Nephron progenitor cell (in vitro differentiated cells): ENCODE data around the gene RAB40C.

ENCODE experiments used
- DNase-seq: peaks from one replicate; pipeline ENCODE4 v3.0.0; 2021
- H3K27ac Mint-ChIP-seq: 2 replicates; pipeline ENCODE4 v1.8.0; 2021; ENCODE audit warnings: mild to moderate bottlenecking, moderate library complexity, mixed read lengths
- H3K27me3 Mint-ChIP-seq: 2 replicates; pipeline ENCODE4 v1.8.0; 2021; ENCODE audit warnings: mild to moderate bottlenecking, low read depth, mixed read lengths; ENCODE audit not compliant: poor library complexity
- H3K36me3 Mint-ChIP-seq: 2 replicates; pipeline ENCODE4 v1.8.0; 2021; ENCODE audit warnings: low read depth, mixed read lengths
- H3K4me1 Mint-ChIP-seq: 2 replicates; pipeline ENCODE4 v1.8.0; 2021; ENCODE audit warnings: mixed read lengths
- H3K4me3 Mint-ChIP-seq: 2 replicates; pipeline ENCODE4 v1.8.0; 2021; ENCODE audit warnings: mild to moderate bottlenecking, moderate library complexity, mixed read lengths
- H3K9me3 Mint-ChIP-seq: 2 replicates; pipeline ENCODE4 v1.8.0; 2021; ENCODE audit warnings: mild to moderate bottlenecking, moderate library complexity, mixed read lengths
- CTCF ChIP-seq: fragments of 200-600 bp; sonication (generic); IDR thresholded peaks from 2 replicates; pipeline ENCODE4 v1.5.0; 2021; ENCODE audit warnings: antibody characterized with exemption

RAB40C gene

GRCh38 chr16:559021-559380 lies 30.9 kb upstream of the RAB40C start:
- Mint-ChIP-seq H3K27me3 (peaks cover 41% of the 10 kb centered on the region), H3K4me1 (peaks cover 22% of the 10 kb centered on the region), H3K4me3 (peak overlapping the region; percentile 60), H3K36me3 (peaks cover 4% of the 10 kb centered on the region), H3K9me3 (no peaks in the 10 kb centered on the region), H3K27ac (no peak overlapping the region)
- no peak for DNase-seq
- no peak for TF ChIP-seq CTCF

- TF ChIP-seq CTCF, result no peak
- H3K27me3 Mint-ChIP-seq, result peaks cover 41% of the 10 kb centered on the region
- peak overlapping the region; percentile 60 for H3K4me3 Mint-ChIP-seq
- H3K27ac Mint-ChIP-seq, result no peak overlapping the region
- H3K9me3 Mint-ChIP-seq, result no peaks in the 10 kb centered on the region
- peaks cover 17% of the 10 kb centered on the region for H3K4me1 Mint-ChIP-seq
- no peaks in the 10 kb centered on the region for H3K36me3 Mint-ChIP-seq
- DNase-seq, result no peak
These were observed 30.3 kb upstream of the RAB40C start for GRCh38 chr16:559411-560203.

- no peak for TF ChIP-seq CTCF
- H3K36me3 Mint-ChIP-seq, result no peaks in the 10 kb centered on the region
- H3K4me1 Mint-ChIP-seq, result peaks cover 15% of the 10 kb centered on the region
- H3K27me3 Mint-ChIP-seq, result peaks cover 41% of the 10 kb centered on the region
- no peaks in the 10 kb centered on the region for H3K9me3 Mint-ChIP-seq
- DNase-seq, result peak; percentile 53
- H3K27ac Mint-ChIP-seq, result no peak within 1 kb of the TSS
- peak within 1 kb of the TSS; percentile 60 for H3K4me3 Mint-ChIP-seq
These were observed 29.6 kb upstream of the RAB40C start, which contains the start of gene PRR35 for GRCh38 chr16:560204-560700. PRR35 (plus strand) TSS chr16:560394; CDS start chr16:563295, 2,901 bp downstream.

- Mint-ChIP-seq H3K36me3 (no peaks in the 10 kb centered on the region), H3K4me1 (peaks cover 21% of the 10 kb centered on the region), H3K27me3 (peaks cover 41% of the 10 kb centered on the region), H3K27ac (no peak overlapping the region), H3K4me3 (no peak overlapping the region), H3K9me3 (no peaks in the 10 kb centered on the region)
- no peak for DNase-seq
- no peak for TF ChIP-seq CTCF
These were observed 29.0 kb upstream of the RAB40C start for GRCh38 chr16:560701-561412.

- TF ChIP-seq CTCF, result no peak
- no peak for DNase-seq
- Mint-ChIP-seq H3K27ac (no peak overlapping the region), H3K27me3 (peaks cover 41% of the 10 kb centered on the region), H3K4me3 (no peak overlapping the region), H3K4me1 (peaks cover 26% of the 10 kb centered on the region), H3K9me3 (no peaks in the 10 kb centered on the region), H3K36me3 (no peaks in the 10 kb centered on the region)
These were observed 28.5 kb upstream of the RAB40C start for GRCh38 chr16:561413-561794.
